Lower leg skin (tissue), 4 donors: ENCODE measurements around the gene SCARB2. TPM values are rescaled to one million over a fixed set of nuclear protein-coding genes. Genes with fewer than 3 reads are reported as not detected.

Source experiments
- DNase-seq, 2 donors: peaks; one replicate each; pipeline ENCODE4 v3.0.0-alpha.2; 2019; ENCODE audit warnings: low spot score in 2 of 2
- H3K4me3 ChIP-seq: fragments of 200-600 bp; sonication (generic); 2 replicates; pipeline ENCODE4 v1.5.1; 2017; ENCODE audit warnings: mild to moderate bottlenecking, low read depth; ENCODE audit not compliant: poor library complexity, severe bottlenecking
- CTCF ChIP-seq, 3 donors: fragments of 450-650 bp; IDR thresholded peaks; one replicate each; pipeline ENCODE4 v1.5.1; 2016; ENCODE audit warnings: antibody characterized with exemption in 3 of 3, mild to moderate bottlenecking in 3 of 3, moderate library complexity in 2 of 3
- POLR2A ChIP-seq, 2 donors: fragments of 450-650 bp; IDR thresholded peaks; one replicate each; pipeline ENCODE4 v1.6.1; 2016 to 2017; ENCODE audit warnings: antibody characterized with exemption in 2 of 2, mild to moderate bottlenecking in 1 of 2, moderate library complexity in 1 of 2
- WGBS, 2 donors: methylation state at CpG; one replicate each; pipeline ENCODE4 v1.1.5; 2018; 5-methylcytosine and 5-hydroxymethylcytosine counted together
- intact Hi-C: fragments of 100-400 bp; cut with DNase I; formaldehyde crosslinking; loops from one replicate; pipeline ENCODE4 v1.15.0; 2023; ENCODE audit warnings: low total_unique reads
- total RNA-seq, 4 donors: library from RNA; depleted of rRNA; stranded (reverse); fragments of >200 nt; gene quantifications; one replicate each; pipeline ENCODE4 v1.1.0, GENCODE V29; 2016

Gene SCARB2
- total RNA-seq, 4 donors from 2014 or later: 74.9 to 111 (median 82.8) TPM

- WGBS, 2 donors: 47 to 58% methylated on average over 14 of the region's 14 CpGs
- intact Hi-C loops: no loop called here
- DNase-seq: no peak
- H3K4me3 ChIP-seq: peak overlapping the region; percentile 12
- TF ChIP-seq CTCF (IDR thresholded peaks at IDR 0.05): no peak
Observed at GRCh38 chr4:76233967-76234678, 20.5 kb upstream of the SCARB2 start.

- intact Hi-C loops: no loop called here
- H3K4me3 ChIP-seq: peak overlapping the region; percentile 12
- TF ChIP-seq CTCF (IDR thresholded peaks at IDR 0.05) (no peak), POLR2A (IDR thresholded peaks at IDR 0.05) (no peak)
- DNase-seq: no peak
- 12 to 27% methylated on average over 2 of the region's 2 CpGs for WGBS, 2 donors
Observed at GRCh38 chr4:76233529-76233928, 19.9 kb upstream of the SCARB2 start.

- intact Hi-C loops: no loop called here
- 34 to 44% methylated on average over 4 of the region's 4 CpGs for WGBS, 2 donors
- H3K4me3 ChIP-seq: no peak overlapping the region
- no peak for TF ChIP-seq POLR2A (IDR thresholded peaks at IDR 0.05)
- TF ChIP-seq CTCF (IDR thresholded peaks at IDR 0.05): no peak
- DNase-seq: no peak
Observed at GRCh38 chr4:76233083-76233482, 19.5 kb upstream of the SCARB2 start.

- intact Hi-C loops: no loop called here
- no peak for DNase-seq
- WGBS, 2 donors: 35 to 49% methylated on average over 1 of the region's 1 CpG
- no peak for TF ChIP-seq CTCF (IDR thresholded peaks at IDR 0.05)
- no peak for TF ChIP-seq POLR2A (IDR thresholded peaks at IDR 0.05)
- H3K4me3 ChIP-seq: no peak overlapping the region
Observed at GRCh38 chr4:76232681-76233080, 19.1 kb upstream of the SCARB2 start.

GRCh38 chr4:76226418-76226817 lies 12.8 kb upstream of the SCARB2 start:
- 0% methylated on average over 1 of the region's 1 CpG for WGBS, 2 donors
- no peak overlapping the region for H3K4me3 ChIP-seq
- DNase-seq: no peak
- no peak for TF ChIP-seq POLR2A (IDR thresholded peaks at IDR 0.05)
- no peak for TF ChIP-seq CTCF (IDR thresholded peaks at IDR 0.05)
- intact Hi-C loops: no loop called here

GRCh38 chr4:76224171-76224570 lies 10.5 kb upstream of the SCARB2 start:
- TF ChIP-seq CTCF (IDR thresholded peaks at IDR 0.05): no peak
- TF ChIP-seq POLR2A (IDR thresholded peaks at IDR 0.05): no peak
- DNase-seq: no peak
- 62 to 71% methylated on average over 3 of the region's 3 CpGs for WGBS, 2 donors
- H3K4me3 ChIP-seq: no peak overlapping the region
- intact Hi-C loops: no loop called here
